EH (cell line): ENCODE measurements around the gene ENAH.
"Not testable (repeated sequence)": the region's sequence is repeated elsewhere in the genome, so short reads cannot be mapped to it uniquely, and the experiment has no call there.

Experiments
- DNase-seq: peaks from one replicate; pipeline ENCODE4 v3.0.0-alpha.2; 2015; ENCODE audit warnings: low read depth

ENAH gene

GRCh38 chr1:225674381-225674780 lies 21.5 kb upstream of the ENAH start:
- DNase-seq = no peak

- DNase-seq = peak; percentile 73
These were observed 18.1 kb upstream of the ENAH start for GRCh38 chr1:225670806-225671733.

GRCh38 chr1:225670356-225670755 lies 17.4 kb upstream of the ENAH start:
- DNase-seq = no peak

- DNase-seq = no peak
These were observed 15.3 kb upstream of the ENAH start for GRCh38 chr1:225668222-225668621.

- DNase-seq = no peak
These were observed 14.4 kb upstream of the ENAH start for GRCh38 chr1:225667362-225667761.

GRCh38 chr1:225666495-225666894 lies 13.6 kb upstream of the ENAH start:
- DNase-seq = no peak

GRCh38 chr1:225664762-225665161 lies 11.8 kb upstream of the ENAH start:
- no peak for DNase-seq

GRCh38 chr1:225662155-225662554 lies 9.2 kb upstream of the ENAH start:
- no peak for DNase-seq

- DNase-seq = peak; percentile 50
These were observed 7.6 kb upstream of the ENAH start for GRCh38 chr1:225660544-225660946.

- DNase-seq = peak; percentile 88
These were observed 5.1 kb upstream of the ENAH start for GRCh38 chr1:225658041-225658440.

- DNase-seq = peak; percentile 95
These were observed 4.6 kb upstream of the ENAH start for GRCh38 chr1:225657462-225657989.

GRCh38 chr1:225656259-225656655 lies 3.3 kb upstream of the ENAH start:
- DNase-seq = not testable (repeated sequence)

- DNase-seq = peak; percentile 98
These were observed 2.8 kb upstream of the ENAH start for GRCh38 chr1:225655509-225656258.

GRCh38 chr1:225654688-225655508 lies 2.0 kb upstream of the ENAH start:
- no peak for DNase-seq

GRCh38 chr1:225654277-225654597 lies 1.3 kb upstream of the ENAH start:
- no peak for DNase-seq

GRCh38 chr1:225653463-225654276 lies 747 bp upstream of the ENAH start:
- DNase-seq = peak; percentile 81

GRCh38 chr1:225651872-225652728 lies 823 bp downstream of the ENAH start:
- peak; percentile 38 for DNase-seq

GRCh38 chr1:225651376-225651871 lies 1.5 kb downstream of the ENAH start:
- peak; percentile 41 for DNase-seq

GRCh38 chr1:225650179-225650578 lies 2.7 kb downstream of the ENAH start:
- no peak for DNase-seq
